Stimulated activated CD4-positive, alpha-beta T cell treated with anti-CD3 and anti-CD28 coated beads, Interleukin-15, amount 100 ng/mL, for 48 hours (primary cell): Measurements from ENCODE around the gene COL8A1.

Experiments
- DNase-seq, 2 donors: peaks; one replicate each; pipeline ENCODE4 v3.0.0-alpha.2; 2020; ENCODE audit warnings: low read depth in 2 of 2

Gene COL8A1

DNA sequence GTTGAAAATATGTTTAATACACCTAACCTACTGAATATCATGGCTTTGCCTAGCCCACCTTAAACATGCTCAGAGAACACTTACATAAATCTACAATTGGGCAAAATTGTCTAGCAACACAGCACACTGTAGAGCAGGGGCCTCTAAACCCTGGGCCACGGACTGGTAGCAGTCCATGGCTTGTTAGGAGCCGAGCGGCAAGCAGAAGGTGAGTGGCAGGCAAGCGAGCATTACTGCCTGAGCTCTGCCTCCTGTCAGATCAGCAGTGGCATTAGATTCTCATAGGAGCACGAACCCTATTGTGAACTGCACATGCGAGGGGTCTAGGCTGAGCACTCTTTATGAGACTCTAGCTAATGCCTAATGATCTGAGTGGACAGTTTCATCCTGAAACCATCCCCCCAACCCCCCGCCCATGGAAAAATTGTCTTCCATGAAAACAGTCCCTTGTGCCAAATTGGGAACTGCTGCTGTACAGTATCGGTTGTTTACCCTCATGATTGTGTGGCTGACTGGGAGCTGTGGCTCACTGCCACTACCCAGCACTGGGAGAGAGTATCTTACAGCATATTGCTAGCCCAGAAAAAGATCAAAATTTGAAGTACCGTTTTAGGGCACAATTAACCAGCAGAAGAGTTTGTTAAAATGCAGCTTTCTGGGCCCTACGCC lies 205.3 kb downstream of the COL8A1 start:
- DNase-seq, result no peak

DNA sequence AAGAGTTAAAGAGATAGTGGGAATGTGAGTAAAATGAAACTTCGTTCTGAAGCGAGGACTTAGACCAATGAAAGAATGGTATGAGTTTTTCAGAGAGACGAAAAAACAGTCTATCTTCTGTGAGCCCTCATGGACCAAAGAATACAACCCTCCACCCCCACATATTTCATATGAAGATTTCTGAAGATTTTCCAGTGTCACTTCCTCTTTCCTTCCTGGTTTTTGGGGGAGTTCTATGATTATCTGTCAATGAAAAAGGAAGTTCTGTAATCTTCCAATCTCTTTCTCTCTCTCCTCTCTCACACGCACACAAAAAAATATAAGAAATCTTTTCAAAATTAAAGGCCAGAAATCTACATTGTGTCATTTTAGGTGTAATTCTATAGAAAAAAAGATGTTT lies 206.9 kb downstream of the COL8A1 start:
- no peak for DNase-seq

DNA sequence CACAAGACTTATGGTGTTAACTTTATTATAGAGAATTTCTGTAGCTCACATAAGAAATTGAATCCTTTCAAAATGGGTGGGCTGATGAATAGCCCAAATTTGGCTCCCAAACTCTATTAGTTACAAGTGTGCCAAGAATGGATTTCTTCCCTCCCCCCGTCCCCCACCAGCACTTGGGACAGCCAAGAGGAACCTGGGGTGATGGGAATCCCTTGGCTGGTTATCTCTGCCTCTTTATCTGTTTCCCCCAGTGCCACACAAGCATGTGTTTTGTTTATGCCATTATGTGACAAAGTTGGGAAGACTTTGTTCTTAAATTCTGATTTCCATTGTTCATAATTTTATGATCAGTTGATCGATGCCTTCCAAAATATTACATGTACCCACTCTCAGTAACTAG lies 207.6 kb downstream of the COL8A1 start:
- no peak for DNase-seq

DNA sequence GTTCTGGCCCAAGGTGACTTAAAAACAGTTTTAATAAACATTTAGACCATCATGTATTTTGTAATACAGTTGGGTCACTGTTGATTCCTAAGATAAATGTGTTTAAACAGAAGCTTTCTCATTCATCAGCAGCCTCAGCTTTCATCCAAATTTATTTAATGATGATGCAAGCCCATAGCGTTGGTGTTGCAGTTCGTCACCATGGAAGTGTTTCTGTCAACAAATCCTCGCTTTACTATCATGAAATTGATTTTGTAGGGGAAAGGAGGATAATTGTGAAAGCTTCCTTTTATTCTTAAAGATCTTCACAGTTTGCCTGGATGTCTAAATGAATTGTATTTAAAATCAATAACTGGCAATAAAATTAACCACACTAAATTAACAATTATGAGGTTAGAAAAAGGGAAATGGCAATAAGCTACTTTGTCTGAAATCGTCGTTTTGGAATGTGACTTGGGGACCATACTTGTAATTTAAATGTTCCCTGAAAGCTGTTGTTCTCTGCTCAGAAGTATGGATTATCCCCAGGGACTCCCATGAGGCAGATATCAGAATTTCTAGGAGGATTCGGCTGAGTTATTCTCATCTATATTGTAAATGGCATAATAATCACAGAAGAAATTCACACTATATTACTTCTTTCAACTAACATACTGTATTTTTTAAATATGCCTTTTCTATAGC lies 208.2 kb downstream of the COL8A1 start:
- DNase-seq, result no peak

DNA sequence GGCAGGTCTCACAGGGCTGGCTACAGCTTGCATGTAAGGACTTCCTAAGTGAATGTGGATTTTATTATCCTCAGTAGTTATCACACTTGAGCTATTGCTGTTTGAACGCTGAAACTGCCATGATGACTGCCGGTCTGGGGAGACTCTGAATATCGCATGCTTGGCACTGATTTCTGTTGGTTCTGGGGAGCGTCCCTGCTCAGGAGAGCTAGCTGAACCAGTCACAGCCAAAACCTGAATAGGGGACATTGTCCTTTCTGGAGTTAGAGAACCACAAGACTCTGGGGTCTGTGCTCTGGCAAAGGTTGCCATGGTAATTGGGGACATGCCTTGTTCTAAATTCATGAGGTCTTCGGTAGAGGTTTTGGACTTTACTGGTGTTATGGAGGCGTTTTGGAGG lies 210.0 kb downstream of the COL8A1 start:
- DNase-seq, result no peak
